C1 segment of cervical spinal cord (tissue), 14 donors: ENCODE measurements around the gene TENM3.

Experiments
- DNase-seq, 14 donors: peaks; one replicate each; lab custom pipeline; 2025; lab: John Stamatoyannopoulos, UW

TENM3 gene

DNA sequence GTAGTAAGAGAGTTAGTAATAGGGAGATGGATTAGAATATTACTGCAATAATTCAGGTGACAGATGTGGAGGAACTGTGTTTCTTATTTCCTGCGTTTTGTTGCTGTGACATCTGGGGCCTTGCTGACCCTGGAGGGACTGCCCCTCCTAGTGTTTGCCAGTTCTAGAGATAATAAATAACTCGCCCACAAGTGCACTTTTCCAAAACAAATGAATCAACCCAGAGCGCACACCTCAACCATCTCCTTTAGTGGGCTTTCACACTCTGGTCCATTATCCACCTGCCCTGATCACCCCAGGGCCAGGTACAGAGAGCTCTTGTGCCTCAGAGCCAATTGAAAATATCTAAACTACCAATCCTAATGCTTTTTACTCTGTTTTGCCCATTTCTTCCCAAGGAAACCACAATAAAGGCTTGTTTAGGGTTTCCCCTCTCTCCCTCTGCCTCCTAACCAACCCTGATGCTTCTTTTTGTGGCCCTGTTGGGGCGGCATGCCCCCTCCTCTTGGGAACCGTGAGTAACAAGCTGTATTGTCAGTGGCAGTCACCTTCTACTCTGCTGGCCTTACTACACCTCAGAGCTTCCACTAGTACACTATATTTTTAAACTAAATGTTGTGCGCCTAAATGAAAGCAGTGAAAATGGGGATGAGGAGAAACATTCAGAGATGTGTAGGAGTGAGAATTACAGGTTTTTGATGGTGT lies 270.5 kb downstream of the TENM3 start:
- no peak for DNase-seq

DNA sequence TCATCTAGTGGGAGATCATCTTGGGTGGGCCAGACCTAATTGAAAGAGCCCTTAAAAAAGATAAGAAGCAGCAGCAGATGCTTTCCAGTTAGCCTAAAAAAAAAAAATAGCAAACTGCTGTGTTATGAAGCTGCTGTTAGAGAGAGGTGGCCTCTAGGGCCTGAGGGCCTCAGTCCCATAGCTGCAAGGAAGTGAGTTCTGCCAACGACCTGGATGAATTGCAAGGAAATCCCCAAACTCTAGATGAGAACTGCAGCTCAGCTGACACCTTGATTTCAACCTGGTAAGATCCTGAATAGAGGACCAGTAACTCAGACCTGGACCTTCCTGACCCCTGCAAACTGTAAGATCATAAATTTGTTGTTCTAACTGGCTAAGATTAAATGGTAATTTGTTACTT lies 275.2 kb downstream of the TENM3 start:
- no peak for DNase-seq

DNA sequence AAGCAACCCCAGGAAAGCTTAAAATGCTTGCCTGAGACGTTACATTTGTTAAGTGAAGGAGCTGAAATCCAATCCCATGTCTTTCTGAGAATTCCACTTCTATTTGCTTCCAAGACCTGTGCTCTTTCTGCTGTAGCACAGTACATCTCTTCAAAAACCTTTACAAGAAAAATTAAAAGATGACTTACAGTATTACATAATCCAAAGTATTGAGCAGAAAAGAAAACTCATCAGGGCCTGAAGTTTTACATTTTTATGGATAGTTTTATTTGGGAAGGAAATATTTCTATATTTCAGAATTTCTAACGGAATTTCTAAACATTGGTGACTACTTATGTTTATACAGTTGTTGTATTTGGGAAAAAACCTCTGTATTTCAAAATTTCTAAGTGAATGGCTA lies 276.3 kb downstream of the TENM3 start:
- no peak for DNase-seq

DNA sequence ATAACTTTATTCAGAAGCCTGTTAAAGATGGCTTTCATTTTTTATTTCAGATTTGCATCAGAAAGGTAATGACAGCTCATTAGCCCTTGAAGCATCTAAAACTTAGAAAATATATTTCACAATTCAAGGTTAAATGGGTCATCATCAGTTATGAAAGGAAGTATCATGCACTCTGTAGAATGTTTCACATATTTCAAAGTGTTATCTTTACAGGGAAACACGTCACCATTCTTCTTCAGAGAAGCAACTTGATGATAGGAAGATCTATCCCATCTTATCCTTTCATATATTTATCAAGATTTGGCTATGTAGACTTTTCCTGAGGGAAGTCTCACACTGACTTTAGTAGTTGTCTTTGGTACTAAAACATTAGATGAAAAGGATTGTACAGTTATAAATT lies 277.8 kb downstream of the TENM3 start:
- DNase-seq: no peak

DNA sequence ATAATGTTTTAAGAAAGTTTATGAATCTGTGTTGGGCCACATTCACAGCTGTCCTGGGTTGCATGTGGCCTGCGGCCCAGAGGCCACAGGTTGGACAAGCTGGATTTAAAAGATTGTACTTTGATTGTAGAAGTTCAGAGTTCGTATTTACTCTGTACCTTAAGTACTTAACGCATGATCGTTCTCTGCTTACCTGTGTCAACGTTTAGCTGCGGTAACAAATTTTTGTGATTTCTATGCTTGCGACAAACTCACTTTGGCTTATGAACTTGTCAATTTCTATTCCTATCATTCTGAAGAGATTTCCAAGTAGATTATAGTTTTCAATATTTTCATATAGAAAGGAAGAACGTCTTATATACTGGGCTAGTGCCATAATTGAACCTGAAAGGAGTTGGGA lies 285.6 kb downstream of the TENM3 start:
- no peak for DNase-seq

DNA sequence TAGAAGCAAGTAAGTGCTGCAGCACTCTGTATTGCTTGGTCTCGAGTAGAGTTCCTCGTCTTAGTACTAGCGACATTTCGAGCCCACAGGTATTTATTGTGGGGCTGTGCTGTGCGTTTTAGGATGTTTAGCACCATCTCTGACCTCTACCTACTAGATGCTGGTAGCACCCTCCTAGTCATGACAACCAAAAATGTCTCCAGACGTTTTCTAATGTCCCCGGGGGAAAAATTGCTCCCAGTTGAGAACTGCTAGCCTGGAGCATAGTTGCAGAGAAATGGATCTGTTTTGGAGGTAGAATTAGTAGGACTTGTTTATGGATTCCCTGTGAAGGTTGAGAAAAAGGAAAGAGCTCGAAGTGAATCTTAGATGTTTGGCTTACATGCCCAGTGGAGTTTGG lies 287.2 kb downstream of the TENM3 start:
- DNase-seq: no peak

DNA sequence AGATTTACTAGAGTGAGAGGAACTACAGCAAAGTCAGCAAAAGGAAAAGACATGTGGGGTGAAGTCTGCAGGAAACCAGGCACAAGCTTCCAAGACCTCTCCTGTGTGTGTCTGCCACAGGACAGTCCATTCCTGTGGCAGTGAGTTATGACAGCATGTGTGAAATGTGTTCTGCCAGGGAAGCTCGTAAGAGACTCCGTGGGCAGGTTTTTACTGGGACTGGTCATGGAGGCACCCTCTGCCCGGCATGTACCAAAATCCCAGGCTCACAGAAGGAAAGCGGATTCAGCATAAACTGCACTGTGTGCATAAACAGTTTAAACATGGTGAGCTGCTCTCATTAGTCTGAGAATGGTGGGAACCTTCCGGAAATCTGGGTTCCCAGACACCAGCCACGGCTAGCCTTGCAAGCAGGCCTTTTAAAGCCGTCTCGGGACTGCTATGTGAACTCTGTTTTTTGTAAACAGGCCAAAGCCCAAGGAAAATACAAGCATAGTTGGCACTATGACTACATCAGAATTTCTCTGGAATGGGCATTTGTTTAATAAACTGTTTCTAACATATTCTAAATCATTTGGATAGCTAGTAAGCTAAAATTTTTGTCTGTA lies 288.5 kb downstream of the TENM3 start:
- no peak for DNase-seq

DNA sequence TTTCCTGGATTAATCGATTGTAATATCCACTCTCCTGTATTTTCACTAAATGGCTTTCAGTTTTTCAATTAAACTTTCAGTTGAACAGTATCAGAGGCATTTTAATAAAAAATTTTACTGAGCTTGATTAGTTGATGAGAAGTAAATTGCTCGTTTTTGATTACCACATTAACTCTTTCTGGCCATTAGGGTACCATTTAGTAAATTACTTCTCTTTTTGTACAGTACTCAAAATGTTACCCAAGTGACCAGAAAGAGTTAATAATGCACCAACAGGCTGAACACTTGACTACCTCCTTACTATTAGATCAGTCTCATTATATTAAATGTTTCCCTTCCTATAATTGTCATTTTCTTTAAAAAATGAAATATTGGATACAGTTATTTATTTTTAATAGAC lies 289.2 kb downstream of the TENM3 start:
- no peak for DNase-seq

DNA sequence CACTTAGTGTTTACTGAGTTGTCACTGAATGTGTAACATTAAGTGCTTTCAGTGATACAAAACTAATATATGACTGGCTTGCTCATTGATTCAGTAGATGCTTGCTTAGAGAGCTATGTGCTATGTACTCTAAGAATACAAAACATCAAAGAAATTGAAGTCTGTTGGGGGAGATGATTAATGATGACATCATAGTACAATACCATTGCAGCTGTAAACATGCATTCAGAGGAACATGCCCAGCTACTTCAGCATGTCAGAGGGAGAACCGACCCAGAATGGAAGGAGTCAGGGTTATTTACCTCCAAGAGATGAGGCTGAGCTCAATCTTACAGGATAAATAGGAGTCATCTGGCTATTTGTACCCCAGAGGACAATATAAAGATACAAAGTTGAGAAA lies 290.8 kb downstream of the TENM3 start:
- DNase-seq: no peak

DNA sequence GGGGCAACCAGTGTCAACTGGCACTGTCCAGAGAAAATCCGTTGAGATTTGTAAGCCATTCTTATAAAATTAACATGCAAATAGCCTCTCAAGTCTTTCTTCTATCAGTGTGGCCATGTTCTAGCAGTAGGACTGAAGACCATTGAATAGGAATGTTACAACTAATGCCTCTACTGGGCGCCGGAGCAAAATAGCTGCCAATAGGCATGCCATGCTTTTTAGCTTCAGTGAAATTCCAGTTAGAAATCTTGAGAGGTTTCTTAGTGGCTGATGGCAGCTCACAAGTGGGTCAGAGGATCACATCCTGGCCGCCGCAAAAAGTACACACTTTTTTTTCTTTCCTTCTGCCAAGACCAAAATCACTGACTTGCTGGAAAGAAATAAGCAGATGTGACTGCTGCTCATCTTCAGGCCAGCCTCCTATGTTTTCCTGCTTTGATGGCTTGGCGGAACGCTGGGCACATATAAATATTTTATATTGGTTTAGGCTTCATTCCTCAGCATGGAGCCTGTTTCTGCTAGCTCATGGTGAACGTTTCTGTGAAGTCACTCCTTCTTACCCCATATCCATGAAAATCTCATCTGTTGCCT lies 293.1 kb downstream of the TENM3 start:
- peak in 1 of 14 donors; percentile 13 for DNase-seq

DNA sequence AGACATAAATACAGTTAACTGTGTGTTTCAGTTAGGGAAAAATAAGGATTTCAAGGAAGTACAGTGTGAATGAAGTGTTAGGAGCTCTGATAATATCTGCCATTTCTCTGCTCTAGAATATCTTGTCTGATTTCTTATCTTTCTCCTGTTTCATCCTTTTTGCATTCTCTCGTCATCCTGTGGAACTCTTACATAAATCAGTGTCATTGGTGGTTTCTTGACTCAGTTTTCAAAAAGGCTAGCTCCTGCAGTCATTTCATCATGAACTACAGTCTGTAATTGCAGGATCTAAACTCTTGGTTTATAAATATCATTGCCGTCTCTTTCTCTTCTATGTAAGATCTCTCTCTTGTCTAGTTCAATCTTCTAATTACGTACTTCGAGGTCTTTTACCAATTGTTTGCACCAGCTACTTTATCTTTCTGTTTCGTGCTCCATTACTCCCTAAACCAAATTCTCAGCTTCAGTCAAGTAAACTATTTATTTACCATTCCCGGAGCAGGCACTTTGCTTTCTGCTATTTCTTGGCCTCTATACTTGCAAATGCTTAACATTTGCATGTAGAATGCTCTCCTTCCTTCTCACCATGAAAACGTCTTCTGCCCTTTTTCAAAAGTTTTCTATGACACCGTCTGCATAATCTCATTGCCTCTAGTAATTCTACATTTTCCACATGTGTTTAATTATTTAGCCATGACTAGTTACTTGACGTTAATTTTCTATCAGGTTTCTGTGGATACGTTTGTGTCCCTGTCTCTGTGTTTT lies 294.0 kb downstream of the TENM3 start:
- no peak for DNase-seq

DNA sequence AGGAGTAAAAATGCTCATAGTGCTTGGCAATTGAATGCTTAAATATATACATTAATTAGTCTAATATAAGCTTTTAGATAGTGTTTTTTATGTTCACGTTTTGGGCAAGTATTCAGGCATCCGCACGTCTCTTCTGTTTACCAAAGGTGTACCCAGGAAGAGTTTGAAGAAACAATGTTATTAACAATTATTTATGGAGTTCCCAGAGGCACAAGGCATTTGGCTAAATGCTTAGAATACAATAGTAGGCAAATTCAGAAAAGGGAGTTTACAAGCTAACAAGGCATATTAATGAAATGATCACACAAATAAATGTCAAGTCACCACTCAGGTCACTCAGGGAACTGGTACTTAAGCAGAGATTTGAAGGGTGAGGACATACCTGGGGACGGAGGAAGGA lies 294.8 kb downstream of the TENM3 start:
- no peak for DNase-seq

DNA sequence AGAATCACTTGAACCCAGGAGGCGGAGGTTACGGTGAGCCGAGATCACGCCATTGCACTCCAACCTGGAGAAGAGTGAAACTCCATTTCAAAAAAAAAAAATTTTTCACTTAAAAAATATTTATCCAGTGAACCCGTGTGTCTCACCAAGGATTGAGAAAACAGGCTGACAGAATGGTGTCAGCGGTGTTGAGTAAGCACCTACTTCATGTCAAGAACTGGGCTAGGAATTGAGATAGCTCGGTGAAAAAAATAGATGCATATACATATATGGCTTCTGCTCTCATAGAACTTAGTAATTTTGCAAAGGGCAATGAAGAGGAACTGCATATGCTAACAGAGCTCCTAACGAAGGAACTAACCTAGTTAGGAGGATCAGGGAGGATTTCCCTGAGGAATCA lies 297.3 kb downstream of the TENM3 start:
- no peak for DNase-seq

DNA sequence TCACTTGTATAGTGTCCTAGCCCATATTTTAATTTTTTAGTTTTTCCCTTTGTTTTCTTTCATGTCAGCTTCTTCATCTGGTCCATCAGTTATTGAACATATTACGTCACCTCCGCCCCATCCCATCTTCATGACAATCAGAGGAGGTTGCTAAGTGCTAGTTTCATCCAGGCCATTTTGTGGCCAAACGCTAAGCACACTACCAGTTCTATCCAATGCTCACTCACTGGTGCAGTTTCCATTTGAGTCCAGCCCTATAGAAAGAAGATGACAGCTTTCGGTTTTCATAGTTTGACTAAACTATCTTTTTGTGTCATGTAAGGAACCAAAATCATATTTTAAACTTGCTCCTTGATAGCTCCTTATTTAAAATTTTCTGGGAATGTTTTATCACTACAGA lies 304.2 kb downstream of the TENM3 start:
- no peak for DNase-seq

DNA sequence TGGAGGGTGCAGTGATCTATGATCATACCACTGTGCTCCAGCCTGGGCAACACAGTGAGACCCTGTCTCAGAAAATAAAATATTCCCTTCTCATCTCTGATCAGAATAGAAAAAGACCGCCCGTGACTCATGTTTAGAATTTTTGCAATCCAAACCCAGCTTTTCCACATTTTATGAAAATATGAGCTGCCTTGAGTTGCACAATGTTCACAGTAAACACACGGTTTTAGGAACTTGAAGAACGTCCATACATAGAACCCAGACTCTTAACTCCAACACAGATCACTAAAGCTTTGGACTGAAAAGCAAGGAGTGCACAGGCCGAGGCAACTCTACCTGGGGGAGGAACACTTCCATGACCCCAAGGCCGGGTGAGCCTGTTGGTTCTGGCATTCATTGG lies 305.0 kb downstream of the TENM3 start:
- no peak for DNase-seq

DNA sequence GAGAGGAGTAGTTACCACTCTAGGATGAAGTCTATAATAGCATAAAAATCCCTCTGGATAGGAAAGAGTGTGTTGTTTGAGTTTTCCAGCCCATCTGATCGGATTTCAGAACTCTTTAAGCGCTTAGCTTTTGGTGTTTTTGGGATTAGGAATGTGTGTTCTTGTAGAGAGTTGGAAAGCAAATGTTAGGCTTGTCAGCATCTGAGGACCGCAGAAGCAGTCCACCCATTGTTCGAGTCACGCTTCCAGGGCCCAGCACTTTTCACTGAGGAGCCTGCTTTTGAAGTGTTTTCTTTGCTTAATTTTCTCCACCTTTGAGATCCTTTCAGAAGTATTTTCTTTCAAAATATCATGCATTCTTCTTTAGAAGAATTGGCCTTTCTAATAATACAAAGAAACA lies 306.2 kb downstream of the TENM3 start:
- DNase-seq: no peak

DNA sequence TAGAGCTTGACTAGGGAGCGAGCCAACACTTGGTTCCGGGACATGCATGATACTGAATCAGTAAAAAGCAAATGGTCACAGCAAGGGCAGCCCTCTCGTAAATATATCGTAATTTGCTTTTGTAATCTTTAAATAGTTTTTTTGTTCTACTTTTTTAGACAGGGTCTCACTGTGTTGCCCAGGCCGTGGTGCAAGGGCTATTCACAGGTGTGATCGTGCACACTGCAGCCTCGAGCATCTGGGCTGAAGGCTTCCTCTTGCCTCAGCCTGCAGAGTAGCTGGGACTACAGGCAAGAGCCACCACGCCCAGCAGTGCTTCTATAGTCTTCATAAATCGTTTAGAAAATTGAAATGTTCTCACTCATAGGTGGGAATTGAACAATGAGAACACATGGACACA lies 309.7 kb downstream of the TENM3 start:
- no peak for DNase-seq

DNA sequence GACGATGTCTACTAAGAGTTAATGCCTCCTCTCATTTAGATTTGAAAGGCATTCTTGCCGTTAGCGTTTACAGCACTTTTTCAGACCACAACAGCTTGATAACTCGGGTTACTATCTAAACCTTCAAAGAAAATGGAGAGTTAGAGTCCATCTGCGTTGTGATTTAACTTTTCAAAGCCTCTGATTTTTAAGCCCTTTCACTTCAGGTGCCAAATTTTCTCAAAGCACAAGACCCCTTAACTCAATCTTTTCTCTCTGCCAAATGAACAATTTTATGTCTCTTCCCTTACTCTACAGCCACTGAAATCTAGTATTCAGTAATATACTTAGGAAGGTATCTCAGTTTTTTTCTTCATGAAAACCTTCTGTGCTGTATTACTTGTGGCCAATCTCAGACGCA lies 310.5 kb downstream of the TENM3 start:
- no peak for DNase-seq

DNA sequence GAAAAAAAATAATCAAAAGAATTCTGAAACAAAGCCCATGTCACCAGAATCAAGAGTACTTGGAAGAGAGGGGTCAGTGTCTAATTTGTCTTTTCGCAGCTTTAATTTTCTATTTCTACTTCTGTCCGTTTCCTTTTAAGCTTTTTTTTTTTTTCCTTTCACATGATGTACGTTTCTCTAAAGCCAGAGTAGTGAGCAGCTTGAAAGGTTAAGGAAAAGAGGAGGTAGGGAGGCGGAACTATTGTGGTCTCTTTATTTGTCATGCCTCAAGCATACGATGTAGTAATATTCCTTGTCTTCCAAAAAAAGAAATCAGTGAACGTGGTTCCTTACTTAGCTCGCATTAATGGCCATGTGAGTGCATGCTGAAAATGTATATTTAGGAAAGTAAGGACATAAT lies 311.5 kb downstream of the TENM3 start:
- no peak for DNase-seq

DNA sequence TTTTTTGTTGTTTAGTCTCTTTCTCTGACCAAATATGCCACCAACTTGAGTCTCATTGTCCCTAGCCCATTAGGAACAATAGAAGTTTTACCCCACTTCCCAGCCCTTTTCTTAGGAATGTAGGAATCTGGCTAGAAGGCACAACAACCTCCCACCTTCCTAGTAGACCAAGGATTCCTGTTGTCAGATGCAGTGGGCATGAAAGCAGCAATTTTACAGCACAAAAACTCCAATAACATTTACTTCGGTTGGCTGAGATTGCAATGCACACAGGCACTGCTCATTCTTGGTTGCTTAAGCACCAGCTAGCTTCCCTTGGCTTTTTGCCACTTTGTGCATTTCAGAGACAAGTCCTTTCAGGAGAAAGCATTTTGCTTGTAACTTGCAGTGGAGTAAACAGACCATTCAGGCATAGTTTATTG lies 312.8 kb downstream of the TENM3 start:
- DNase-seq: no peak

DNA sequence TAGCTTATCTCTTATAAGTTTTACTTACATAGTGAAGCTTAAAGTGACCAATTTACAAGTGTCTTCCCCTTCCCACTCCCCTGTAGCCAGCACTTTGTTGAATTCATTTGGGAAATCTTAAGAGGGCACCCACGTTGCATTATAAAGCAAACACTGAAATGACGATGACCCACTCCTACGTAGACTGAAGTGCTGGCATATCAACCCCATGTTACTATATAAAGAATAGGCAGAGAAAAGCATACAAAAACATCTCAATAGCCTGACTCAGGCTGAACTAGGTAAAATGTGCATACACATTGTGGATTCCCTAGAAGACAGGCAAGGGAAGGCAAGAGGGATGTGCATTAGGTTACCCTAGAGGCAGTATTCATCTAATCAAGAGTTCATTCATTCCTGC lies 313.4 kb downstream of the TENM3 start:
- no peak for DNase-seq

DNA sequence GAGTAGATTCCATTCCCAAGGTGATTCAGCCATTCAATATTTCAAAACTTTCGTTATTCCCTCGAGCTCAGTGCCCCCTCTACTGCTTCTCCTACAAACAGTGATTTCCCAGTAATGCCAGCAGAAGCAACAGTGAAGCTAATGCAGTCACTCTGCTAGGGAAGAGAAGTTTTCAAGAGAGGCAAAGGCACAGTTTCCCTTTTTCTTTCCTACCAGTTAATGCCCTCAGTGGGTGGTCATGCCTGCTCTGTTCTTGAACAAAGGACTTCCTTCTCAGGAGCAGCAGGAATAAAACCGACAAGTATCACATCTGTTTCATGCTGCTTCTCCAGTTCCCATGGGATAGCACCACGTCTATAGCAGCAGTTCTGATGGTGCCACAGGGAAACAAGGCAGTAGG lies 317.2 kb downstream of the TENM3 start:
- DNase-seq: no peak

DNA sequence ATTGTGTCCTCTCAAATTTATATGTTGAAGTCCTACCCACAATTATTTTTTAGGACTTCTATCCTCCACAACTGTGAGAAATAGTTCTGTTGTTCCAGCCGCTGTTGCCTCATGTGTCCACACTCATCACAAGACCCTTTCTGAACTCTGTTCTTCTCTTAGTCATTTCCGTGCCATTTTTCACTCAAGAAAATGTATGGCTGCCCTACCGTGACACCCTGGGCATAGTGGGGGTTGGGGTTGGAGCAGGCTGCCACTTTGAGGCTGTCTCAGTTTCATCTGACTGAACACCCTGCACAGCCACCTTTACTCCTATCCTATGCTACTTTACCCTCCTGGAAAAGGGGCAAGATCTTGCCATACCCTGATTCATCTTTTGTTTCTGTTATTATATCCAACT lies 319.1 kb downstream of the TENM3 start:
- no peak for DNase-seq
